Measurements from ENCODE around the gene SYPL2. TPM values are rescaled to one million over a fixed set of nuclear protein-coding genes. Genes with fewer than 3 reads are reported as not detected.

SYPL2 gene
- total and polyA plus RNA-seq, 4 donors = 0.14 to 4.7 (median 3.7) TPM

DNA sequence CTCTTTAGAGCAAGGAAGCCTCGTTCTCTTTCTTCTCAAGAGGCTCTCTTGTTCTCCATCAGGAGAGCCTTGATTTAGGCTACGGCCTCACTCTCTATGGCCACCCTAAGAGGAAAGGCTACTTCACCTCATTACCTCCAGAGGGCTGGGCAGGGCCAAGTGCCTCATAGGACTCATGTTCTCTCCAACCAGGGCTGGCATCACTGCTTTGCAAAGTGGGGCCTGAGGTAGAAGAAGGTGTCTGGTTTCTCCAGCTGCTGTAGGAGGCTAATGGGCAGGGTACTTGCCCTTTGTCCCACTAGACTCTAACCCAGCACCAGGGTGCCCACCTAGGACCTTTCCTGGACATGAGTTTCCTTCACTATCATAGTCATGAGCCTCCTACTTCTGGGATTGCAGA, 15.3 kb downstream of the SYPL2 start:
- no peak for TF ChIP-seq RXRA (IDR thresholded peaks at IDR 0.05)
- TF ChIP-seq FOXA2 (IDR thresholded peaks at IDR 0.05) = no peak
- TF ChIP-seq GABPA (IDR thresholded peaks at IDR 0.05 in 1 of 2, conservative IDR thresholded peaks at IDR 0.05 in 1 of 2) = no peak
- TF ChIP-seq NR2F2 (IDR thresholded peaks at IDR 0.05) = no peak
- no peak for TF ChIP-seq TAF1 (conservative IDR thresholded peaks at IDR 0.05)
- no peak for DNase-seq (ENCODE audit: low spot score)
- Histone ChIP-seq H3K4me3 (ENCODE audit: low read depth in 1 of 3, low read length in 3 of 3) (no peak overlapping the region), H3K27me3 (ENCODE audit: control insufficient read depth in 4 of 4, insufficient read depth in 4 of 4, low read length in 3 of 4) (no peaks in the 10 kb centered on the region), H3K9me3 (ENCODE audit: control insufficient read depth in 4 of 4, low read length in 3 of 4) (no peaks in the 10 kb centered on the region), H3K27ac (ENCODE audit: low read depth in 1 of 2, low read length in 2 of 2) (no peak overlapping the region), H3K4me1 (ENCODE audit: control insufficient read depth in 4 of 4, insufficient read depth in 4 of 4, low read length in 3 of 4) (peaks cover 5 to 16% (median 13%) of the 10 kb centered on the region in 4 donors), H3K36me3 (ENCODE audit: control insufficient read depth in 4 of 4, insufficient read depth in 3 of 4, low read depth in 1 of 4, low read length in 3 of 4) (peaks cover 0 to 3% (median under 1%) of the 10 kb centered on the region in 4 donors), H3K9ac (ENCODE audit: low read depth in 1 of 2, low read length in 2 of 2) (no peak overlapping the region)
- WGBS = 86% methylated on average over 2 of the region's 2 CpGs

DNA sequence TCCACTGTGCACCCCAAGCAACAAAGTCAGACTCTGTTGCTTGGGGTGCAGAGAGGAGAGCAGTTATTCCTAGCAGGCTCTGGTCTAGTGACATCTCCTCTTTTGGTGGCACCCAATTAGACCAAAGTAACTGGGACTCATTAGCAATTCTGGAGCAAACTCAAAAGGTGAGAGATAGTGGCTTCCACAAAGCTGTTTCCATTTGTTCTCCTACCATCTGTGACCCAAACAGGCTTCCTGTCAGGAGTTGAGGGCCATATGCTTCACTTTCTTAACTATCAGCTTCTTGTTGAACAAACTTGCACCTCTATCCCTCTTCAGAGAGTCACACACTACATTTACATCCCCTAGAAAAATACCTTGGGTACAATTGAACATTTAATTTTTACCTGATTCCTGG, 15.9 kb downstream of the SYPL2 start:
- Histone ChIP-seq H3K4me3 (ENCODE audit: low read depth in 1 of 3, low read length in 3 of 3) (no peak overlapping the region), H3K9me3 (ENCODE audit: control insufficient read depth in 4 of 4, low read length in 3 of 4) (no peaks in the 10 kb centered on the region), H3K27ac (ENCODE audit: low read depth in 1 of 2, low read length in 2 of 2) (no peak overlapping the region), H3K4me1 (ENCODE audit: control insufficient read depth in 4 of 4, insufficient read depth in 4 of 4, low read length in 3 of 4) (peaks cover 5 to 16% (median 13%) of the 10 kb centered on the region in 4 donors), H3K9ac (ENCODE audit: low read depth in 1 of 2, low read length in 2 of 2) (no peak overlapping the region), H3K36me3 (ENCODE audit: control insufficient read depth in 4 of 4, insufficient read depth in 3 of 4, low read depth in 1 of 4, low read length in 3 of 4) (peaks cover 0 to 3% (median under 1%) of the 10 kb centered on the region in 4 donors), H3K27me3 (ENCODE audit: control insufficient read depth in 4 of 4, insufficient read depth in 4 of 4, low read length in 3 of 4) (no peaks in the 10 kb centered on the region)
- no peak for DNase-seq (ENCODE audit: low spot score)
- TF ChIP-seq JUND (IDR thresholded peaks at IDR 0.05) = no peak

DNA sequence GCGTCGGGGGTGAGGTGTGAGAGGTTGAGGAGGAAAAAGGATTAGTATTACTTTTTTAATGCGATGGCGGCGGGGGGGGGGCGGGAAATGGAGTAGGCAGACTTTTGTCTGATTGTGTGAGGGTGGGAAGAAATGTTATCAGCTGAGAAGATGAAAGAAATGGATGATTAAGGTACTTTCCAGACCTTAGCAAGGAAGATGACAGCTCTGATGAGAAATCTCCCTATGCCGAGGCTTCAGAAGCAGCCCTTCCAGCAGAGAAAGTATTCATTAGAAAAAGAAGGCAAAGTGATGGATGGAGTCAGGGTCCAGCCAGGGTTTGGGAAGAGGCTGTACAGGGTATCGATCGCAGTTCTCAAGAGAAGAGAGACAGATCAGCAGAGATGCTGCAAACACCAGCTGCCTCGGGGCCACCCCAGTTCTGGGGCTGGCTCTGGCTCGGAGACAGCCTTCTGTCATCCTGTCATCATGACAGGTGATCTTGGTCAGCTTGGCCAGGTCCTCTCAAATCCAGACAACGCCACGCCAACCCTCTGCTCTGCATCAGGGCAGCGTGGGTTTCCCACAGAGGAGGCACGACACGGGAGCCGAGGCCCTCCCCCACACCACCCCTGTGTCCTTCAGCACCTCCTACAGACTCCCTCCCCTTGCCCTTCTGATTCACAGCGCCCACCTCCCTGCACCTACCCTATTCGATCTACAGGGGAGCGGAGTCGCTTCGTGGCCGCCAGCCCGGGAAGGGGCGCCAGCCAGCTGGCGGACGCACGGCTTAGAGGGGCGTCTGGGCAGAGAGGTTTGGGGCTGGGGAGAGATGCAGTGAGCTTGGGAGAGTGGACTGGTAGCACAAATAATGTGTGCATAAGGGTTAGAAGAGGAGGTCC, 16.7 kb downstream of the SYPL2 start:
- TF ChIP-seq, protein P1, sequence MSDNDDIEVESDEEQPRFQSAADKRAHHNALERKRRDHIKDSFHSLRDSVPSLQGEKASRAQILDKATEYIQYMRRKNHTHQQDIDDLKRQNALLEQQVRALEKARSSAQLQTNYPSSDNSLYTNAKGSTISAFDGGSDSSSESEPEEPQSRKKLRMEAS (IDR thresholded peaks at IDR 0.05) = no peak
- TF ChIP-seq TAF1 (conservative IDR thresholded peaks at IDR 0.05) (no peak), HNF4A (conservative IDR thresholded peaks at IDR 0.05) (no peak), FOXA2 (IDR thresholded peaks at IDR 0.05) (no peak), NR2F2 (IDR thresholded peaks at IDR 0.05) (no peak), HNF4G (IDR thresholded peaks at IDR 0.05) (no peak), SP1 (IDR thresholded peaks at IDR 0.05) (no peak), FOXA1 (IDR thresholded peaks at IDR 0.05) (no peak)
- TF ChIP-seq, protein P2, sequence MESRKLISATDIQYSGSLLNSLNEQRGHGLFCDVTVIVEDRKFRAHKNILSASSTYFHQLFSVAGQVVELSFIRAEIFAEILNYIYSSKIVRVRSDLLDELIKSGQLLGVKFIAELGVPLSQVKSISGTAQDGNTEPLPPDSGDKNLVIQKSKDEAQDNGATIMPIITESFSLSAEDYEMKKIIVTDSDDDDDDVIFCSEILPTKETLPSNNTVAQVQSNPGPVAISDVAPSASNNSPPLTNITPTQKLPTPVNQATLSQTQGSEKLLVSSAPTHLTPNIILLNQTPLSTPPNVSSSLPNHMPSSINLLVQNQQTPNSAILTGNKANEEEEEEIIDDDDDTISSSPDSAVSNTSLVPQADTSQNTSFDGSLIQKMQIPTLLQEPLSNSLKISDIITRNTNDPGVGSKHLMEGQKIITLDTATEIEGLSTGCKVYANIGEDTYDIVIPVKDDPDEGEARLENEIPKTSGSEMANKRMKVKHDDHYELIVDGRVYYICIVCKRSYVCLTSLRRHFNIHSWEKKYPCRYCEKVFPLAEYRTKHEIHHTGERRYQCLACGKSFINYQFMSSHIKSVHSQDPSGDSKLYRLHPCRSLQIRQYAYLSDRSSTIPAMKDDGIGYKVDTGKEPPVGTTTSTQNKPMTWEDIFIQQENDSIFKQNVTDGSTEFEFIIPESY (IDR thresholded peaks at IDR 0.05) = no peak
- H3K27ac ChIP-seq (ENCODE audit: low read depth in 1 of 2, low read length in 2 of 2) = no peak overlapping the region

More for the DNA sequence above, 16.7 kb downstream of the SYPL2 start:
- peaks cover 0 to 4% (median 2%) of the 10 kb centered on the region in 4 donors for H3K36me3 ChIP-seq (ENCODE audit: control insufficient read depth in 4 of 4, insufficient read depth in 3 of 4, low read depth in 1 of 4, low read length in 3 of 4)
- H3K9me3 ChIP-seq (ENCODE audit: control insufficient read depth in 4 of 4, low read length in 3 of 4) = no peaks in the 10 kb centered on the region
- H3K4me3 ChIP-seq (ENCODE audit: low read depth in 1 of 3, low read length in 3 of 3) = peak overlapping the region; percentile 67 to 70 (median 68)
- peaks cover 5 to 16% (median 13%) of the 10 kb centered on the region in 4 donors for H3K4me1 ChIP-seq (ENCODE audit: control insufficient read depth in 4 of 4, insufficient read depth in 4 of 4, low read length in 3 of 4)
- H3K9ac ChIP-seq (ENCODE audit: low read depth in 1 of 2, low read length in 2 of 2) = no peak overlapping the region
- WGBS = 16% methylated on average over 29 of the region's 29 CpGs
- no peak for DNase-seq (ENCODE audit: low spot score)
- H3K27me3 ChIP-seq (ENCODE audit: control insufficient read depth in 4 of 4, insufficient read depth in 4 of 4, low read length in 3 of 4) = no peaks in the 10 kb centered on the region
